ENCODE data around the gene IL36B.

DNA sequence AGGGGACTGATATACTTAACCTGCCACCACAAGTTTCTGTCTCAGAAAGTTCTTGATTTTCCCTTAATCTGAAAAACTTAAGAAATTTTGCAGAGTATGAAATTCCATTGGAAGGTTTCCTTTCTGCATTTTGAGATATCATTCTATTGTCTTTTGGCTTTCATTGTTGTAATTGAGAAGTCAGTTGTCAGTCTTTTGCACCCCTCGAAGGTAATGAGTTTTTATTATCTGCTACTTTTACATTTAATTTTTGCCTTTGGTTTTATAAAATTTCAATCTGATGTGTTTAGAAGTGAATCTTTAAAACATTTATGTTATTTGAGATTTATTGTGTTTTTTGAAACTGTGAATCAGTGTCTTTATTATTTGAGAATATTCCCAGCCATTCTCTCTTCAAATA is 52.2 kb downstream of the IL36B start:
- TF ChIP-seq, protein P1, sequence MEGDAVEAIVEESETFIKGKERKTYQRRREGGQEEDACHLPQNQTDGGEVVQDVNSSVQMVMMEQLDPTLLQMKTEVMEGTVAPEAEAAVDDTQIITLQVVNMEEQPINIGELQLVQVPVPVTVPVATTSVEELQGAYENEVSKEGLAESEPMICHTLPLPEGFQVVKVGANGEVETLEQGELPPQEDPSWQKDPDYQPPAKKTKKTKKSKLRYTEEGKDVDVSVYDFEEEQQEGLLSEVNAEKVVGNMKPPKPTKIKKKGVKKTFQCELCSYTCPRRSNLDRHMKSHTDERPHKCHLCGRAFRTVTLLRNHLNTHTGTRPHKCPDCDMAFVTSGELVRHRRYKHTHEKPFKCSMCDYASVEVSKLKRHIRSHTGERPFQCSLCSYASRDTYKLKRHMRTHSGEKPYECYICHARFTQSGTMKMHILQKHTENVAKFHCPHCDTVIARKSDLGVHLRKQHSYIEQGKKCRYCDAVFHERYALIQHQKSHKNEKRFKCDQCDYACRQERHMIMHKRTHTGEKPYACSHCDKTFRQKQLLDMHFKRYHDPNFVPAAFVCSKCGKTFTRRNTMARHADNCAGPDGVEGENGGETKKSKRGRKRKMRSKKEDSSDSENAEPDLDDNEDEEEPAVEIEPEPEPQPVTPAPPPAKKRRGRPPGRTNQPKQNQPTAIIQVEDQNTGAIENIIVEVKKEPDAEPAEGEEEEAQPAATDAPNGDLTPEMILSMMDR (IDR thresholded peaks at IDR 0.05): no peak
- no peak for TF ChIP-seq EZH2 (IDR thresholded peaks at IDR 0.05; ENCODE audit: borderline replicate concordance, insufficient read depth, low read depth, low read length, poor library complexity, severe bottlenecking)
